ENCODE measurements around the gene MORN1. TPM values are rescaled to one million over a fixed set of nuclear protein-coding genes. Genes with fewer than 3 reads are reported as not detected.

MORN1 gene
- total and polyA plus RNA-seq, 2 of the 8 experiments (the other 6 are each of a cell fraction or from before 2014, with no cell fraction given): 5.0 to 9.1 TPM

- no peak for TF ChIP-seq HDAC2 (IDR thresholded peaks at IDR 0.05; ENCODE audit: borderline replicate concordance in 1 of 2, low read depth in 2 of 2, low read length in 2 of 2)
- no peak for TF ChIP-seq CHD1 (IDR thresholded peaks at IDR 0.05; ENCODE audit: low read depth, low read length)
- no peak for TF ChIP-seq BCL11A (IDR thresholded peaks at IDR 0.05; ENCODE audit: low read depth in 2 of 2, low read length in 2 of 2)
- no peak for TF ChIP-seq TAF7 (optimal IDR thresholded peaks at IDR 0.05; ENCODE audit: borderline replicate concordance, low read depth, low read length)
These were observed 68.7 kb downstream of the MORN1 start (continued) for GRCh38 chr1:2322581-2323211.

Measured in H1 (cell line).